ENCODE results near the gene DENND1A. TPM values are rescaled to one million over a fixed set of nuclear protein-coding genes. Genes with fewer than 3 reads are reported as not detected.

DENND1A gene
- total and polyA plus RNA-seq, 2 donors, result 6.7 to 9.2 TPM

- Histone ChIP-seq H3K9me3 (ENCODE audit: control insufficient read depth in 2 of 2, insufficient read depth in 1 of 2, low read length in 1 of 2) (no peaks in the 10 kb centered on the region), H3K27ac (ENCODE audit: low read depth in 1 of 2, low read length in 1 of 2) (no peak overlapping the region), H3K4me3 (ENCODE audit: low read length in 2 of 2) (no peak overlapping the region), H3K36me3 (ENCODE audit: control insufficient read depth in 2 of 2, insufficient read depth in 2 of 2, low read length in 1 of 2) (no peaks in the 10 kb centered on the region), H3K4me1 (ENCODE audit: control insufficient read depth in 2 of 2, insufficient read depth in 2 of 2, low read length in 2 of 2) (no peaks in the 10 kb centered on the region), H3K27me3 (ENCODE audit: control insufficient read depth in 2 of 2, insufficient read depth in 1 of 2, low read length in 1 of 2) (no peaks in the 10 kb centered on the region)
- no peak for DNase-seq (ENCODE audit: low read depth in 6 of 9, low spot score in 9 of 9)
- 45% methylated on average over 1 of the region's 1 CpG for WGBS
Observed at GRCh38 chr9:123835821-123836220, 94.1 kb downstream of the DENND1A start.

DNA sequence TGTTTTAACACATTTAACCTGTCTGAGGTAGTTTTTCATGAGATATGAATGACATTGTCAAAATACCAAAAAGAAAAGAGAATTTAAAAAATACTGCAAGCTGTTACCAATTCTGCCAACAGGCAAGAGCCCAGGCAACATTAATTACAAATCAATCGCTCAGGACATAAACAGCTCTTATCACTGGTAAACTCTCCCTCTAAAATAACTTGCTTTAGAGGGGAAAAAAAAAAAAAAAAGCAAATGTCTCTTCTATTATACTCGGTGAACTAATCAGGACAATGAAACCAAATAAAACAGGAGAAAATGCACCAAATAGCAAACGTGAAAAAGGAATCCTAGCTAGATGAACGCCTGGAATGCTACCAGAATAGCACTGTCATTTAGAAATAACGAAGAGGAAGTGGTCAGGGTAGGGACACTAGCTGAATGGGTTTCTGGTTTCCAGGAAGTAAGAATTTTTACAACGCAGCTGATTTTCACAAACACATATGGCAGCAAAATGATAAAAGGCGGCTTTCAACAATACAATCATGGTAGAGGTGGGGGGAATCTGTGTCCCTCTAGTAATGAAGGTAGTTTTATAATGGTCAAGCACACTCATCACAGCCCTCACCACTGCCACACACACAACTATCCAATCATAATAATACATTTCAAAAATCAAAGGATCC lies 94.9 kb downstream of the DENND1A start:
- no peaks in the 10 kb centered on the region for H3K9me3 ChIP-seq (ENCODE audit: control insufficient read depth in 2 of 2, insufficient read depth in 1 of 2, low read length in 1 of 2)
- DNase-seq (ENCODE audit: low read depth in 6 of 9, low spot score in 9 of 9), result peak in 2 of 9 donors; percentile 12 to 27
- no peaks in the 10 kb centered on the region for H3K36me3 ChIP-seq (ENCODE audit: control insufficient read depth in 2 of 2, insufficient read depth in 2 of 2, low read length in 1 of 2)
- no peaks in the 10 kb centered on the region for H3K27me3 ChIP-seq (ENCODE audit: control insufficient read depth in 2 of 2, insufficient read depth in 1 of 2, low read length in 1 of 2)
- H3K4me3 ChIP-seq (ENCODE audit: low read length in 2 of 2), result no peak overlapping the region
- WGBS, result 22% methylated on average over 7 of the region's 7 CpGs
- H3K4me1 ChIP-seq (ENCODE audit: control insufficient read depth in 2 of 2, insufficient read depth in 2 of 2, low read length in 2 of 2), result no peaks in the 10 kb centered on the region
- no peak overlapping the region for H3K27ac ChIP-seq (ENCODE audit: low read depth in 1 of 2, low read length in 1 of 2)

GRCh38 chr9:123834218-123834888 lies 95.6 kb downstream of the DENND1A start:
- no peaks in the 10 kb centered on the region for H3K4me1 ChIP-seq (ENCODE audit: control insufficient read depth in 2 of 2, insufficient read depth in 2 of 2, low read length in 2 of 2)
- no peak overlapping the region for H3K4me3 ChIP-seq (ENCODE audit: low read length in 2 of 2)
- H3K9me3 ChIP-seq (ENCODE audit: control insufficient read depth in 2 of 2, insufficient read depth in 1 of 2, low read length in 1 of 2), result no peaks in the 10 kb centered on the region
- no peaks in the 10 kb centered on the region for H3K27me3 ChIP-seq (ENCODE audit: control insufficient read depth in 2 of 2, insufficient read depth in 1 of 2, low read length in 1 of 2)
- H3K36me3 ChIP-seq (ENCODE audit: control insufficient read depth in 2 of 2, insufficient read depth in 2 of 2, low read length in 1 of 2), result no peaks in the 10 kb centered on the region
- DNase-seq (ENCODE audit: low read depth in 6 of 9, low spot score in 9 of 9), result no peak
- 93% methylated on average over 7 of the region's 7 CpGs for WGBS
- H3K27ac ChIP-seq (ENCODE audit: low read depth in 1 of 2, low read length in 1 of 2), result no peak overlapping the region

DNA sequence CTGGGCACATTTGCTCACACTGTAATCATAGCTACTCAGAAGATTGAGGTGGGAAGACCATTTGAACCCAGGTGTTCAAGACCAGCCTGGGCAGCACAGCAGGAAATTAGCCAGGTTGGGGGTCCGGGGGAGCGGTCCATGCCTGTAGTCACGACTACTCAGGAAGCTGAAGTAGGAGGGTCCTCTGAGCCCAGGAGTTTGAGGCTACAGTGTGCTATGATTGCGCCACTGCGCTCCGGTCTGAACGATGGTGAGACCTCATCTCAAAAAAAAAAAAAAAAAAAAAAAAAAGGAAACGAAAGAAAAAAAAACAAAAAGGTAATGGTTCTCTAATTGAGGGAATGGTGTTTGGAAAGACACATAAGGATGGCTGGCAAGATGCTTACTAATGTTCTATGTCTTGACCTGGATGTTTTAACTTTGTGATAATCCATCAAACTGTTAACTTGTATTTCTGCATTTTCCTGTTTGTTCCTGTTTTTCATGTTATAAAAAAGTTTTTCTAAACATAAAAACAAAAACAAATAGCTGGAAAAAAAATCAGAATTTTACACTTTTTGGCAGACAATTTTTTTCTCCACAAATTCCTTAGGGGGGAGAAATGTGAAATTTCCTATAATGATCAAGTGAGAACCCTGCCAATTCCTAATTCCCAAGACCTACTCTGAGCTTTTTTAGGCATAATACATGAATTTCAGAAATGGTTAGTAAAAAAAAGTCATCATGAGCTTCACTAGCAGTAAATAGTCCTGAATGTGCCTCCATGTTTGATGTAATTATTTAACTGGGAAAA lies 96.9 kb downstream of the DENND1A start:
- no peak for DNase-seq (ENCODE audit: low read depth in 6 of 9, low spot score in 9 of 9)
- H3K27ac ChIP-seq (ENCODE audit: low read depth in 1 of 2, low read length in 1 of 2), result no peak overlapping the region
- no peaks in the 10 kb centered on the region for H3K36me3 ChIP-seq (ENCODE audit: control insufficient read depth in 2 of 2, insufficient read depth in 2 of 2, low read length in 1 of 2)
- no peaks in the 10 kb centered on the region for H3K9me3 ChIP-seq (ENCODE audit: control insufficient read depth in 2 of 2, insufficient read depth in 1 of 2, low read length in 1 of 2)
- no peaks in the 10 kb centered on the region for H3K27me3 ChIP-seq (ENCODE audit: control insufficient read depth in 2 of 2, insufficient read depth in 1 of 2, low read length in 1 of 2)
- H3K4me1 ChIP-seq (ENCODE audit: control insufficient read depth in 2 of 2, insufficient read depth in 2 of 2, low read length in 2 of 2), result no peaks in the 10 kb centered on the region
- 95% methylated on average over 8 of the region's 8 CpGs for WGBS
- no peak overlapping the region for H3K4me3 ChIP-seq (ENCODE audit: low read length in 2 of 2)

GRCh38 chr9:123832176-123832575 lies 97.8 kb downstream of the DENND1A start:
- H3K36me3 ChIP-seq (ENCODE audit: control insufficient read depth in 2 of 2, insufficient read depth in 2 of 2, low read length in 1 of 2), result no peaks in the 10 kb centered on the region
- no peak for DNase-seq (ENCODE audit: low read depth in 6 of 9, low spot score in 9 of 9)
- H3K27ac ChIP-seq (ENCODE audit: low read depth in 1 of 2, low read length in 1 of 2), result no peak overlapping the region
- H3K27me3 ChIP-seq (ENCODE audit: control insufficient read depth in 2 of 2, insufficient read depth in 1 of 2, low read length in 1 of 2), result no peaks in the 10 kb centered on the region
- H3K4me3 ChIP-seq (ENCODE audit: low read length in 2 of 2), result no peak overlapping the region
- H3K9me3 ChIP-seq (ENCODE audit: control insufficient read depth in 2 of 2, insufficient read depth in 1 of 2, low read length in 1 of 2), result peaks cover 0 to 3% of the 10 kb centered on the region in 2 donors
- no peaks in the 10 kb centered on the region for H3K4me1 ChIP-seq (ENCODE audit: control insufficient read depth in 2 of 2, insufficient read depth in 2 of 2, low read length in 2 of 2)

- no peak for DNase-seq (ENCODE audit: low read depth in 6 of 9, low spot score in 9 of 9)
- Histone ChIP-seq H3K27me3 (ENCODE audit: control insufficient read depth in 2 of 2, insufficient read depth in 1 of 2, low read length in 1 of 2) (no peaks in the 10 kb centered on the region), H3K4me3 (ENCODE audit: low read length in 2 of 2) (no peak overlapping the region), H3K36me3 (ENCODE audit: control insufficient read depth in 2 of 2, insufficient read depth in 2 of 2, low read length in 1 of 2) (no peaks in the 10 kb centered on the region), H3K9me3 (ENCODE audit: control insufficient read depth in 2 of 2, insufficient read depth in 1 of 2, low read length in 1 of 2) (peaks cover 0 to 3% of the 10 kb centered on the region in 2 donors), H3K27ac (ENCODE audit: low read depth in 1 of 2, low read length in 1 of 2) (no peak overlapping the region), H3K4me1 (ENCODE audit: control insufficient read depth in 2 of 2, insufficient read depth in 2 of 2, low read length in 2 of 2) (no peaks in the 10 kb centered on the region)
Observed at GRCh38 chr9:123828449-123828848, 101.5 kb downstream of the DENND1A start.

DNA sequence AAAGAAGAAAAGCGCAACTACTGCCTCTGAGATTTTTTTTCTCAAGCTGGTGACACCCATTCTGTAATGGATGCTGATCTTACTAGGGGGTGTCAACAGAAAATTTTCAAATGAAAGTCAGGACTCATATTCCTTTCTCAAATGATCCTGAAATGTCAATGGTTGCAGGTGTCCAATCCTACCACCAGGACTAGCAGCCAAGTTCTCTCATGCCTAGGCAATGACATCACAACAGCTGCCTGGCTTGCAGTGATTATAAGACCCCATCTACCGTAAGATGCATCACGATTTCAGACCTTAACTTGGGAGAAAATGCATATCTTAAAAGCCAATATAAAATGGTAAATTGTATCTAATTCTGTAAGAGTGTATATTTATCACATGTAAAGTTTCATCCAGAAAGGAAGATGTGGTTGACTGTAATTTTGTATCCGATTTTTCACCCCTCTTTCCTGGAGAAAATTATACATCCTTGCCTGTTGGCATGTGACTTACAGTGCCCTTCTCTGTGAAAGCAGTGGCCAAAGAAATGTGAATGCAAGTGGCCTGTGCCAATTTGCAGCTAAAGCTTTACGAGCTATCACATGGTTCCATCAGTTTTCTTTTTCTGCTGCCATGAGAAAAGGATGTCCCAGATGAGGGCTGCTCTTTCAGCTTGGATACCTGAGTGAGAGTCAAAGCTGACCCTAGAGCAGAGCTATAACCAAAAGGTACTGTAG lies 104.4 kb downstream of the DENND1A start:
- H3K36me3 ChIP-seq (ENCODE audit: control insufficient read depth in 2 of 2, insufficient read depth in 2 of 2, low read length in 1 of 2), result no peaks in the 10 kb centered on the region
- DNase-seq (ENCODE audit: low read depth in 6 of 9, low spot score in 9 of 9), result no peak
- H3K27me3 ChIP-seq (ENCODE audit: control insufficient read depth in 2 of 2, insufficient read depth in 1 of 2, low read length in 1 of 2), result no peaks in the 10 kb centered on the region
- no peaks in the 10 kb centered on the region for H3K4me1 ChIP-seq (ENCODE audit: control insufficient read depth in 2 of 2, insufficient read depth in 2 of 2, low read length in 2 of 2)
- H3K9me3 ChIP-seq (ENCODE audit: control insufficient read depth in 2 of 2, insufficient read depth in 1 of 2, low read length in 1 of 2), result peaks cover 0 to 3% of the 10 kb centered on the region in 2 donors
- 98% methylated on average over 5 of the region's 5 CpGs for WGBS
- no peak overlapping the region for H3K27ac ChIP-seq (ENCODE audit: low read depth in 1 of 2, low read length in 1 of 2)
- H3K4me3 ChIP-seq (ENCODE audit: low read length in 2 of 2), result no peak overlapping the region

- H3K9me3 ChIP-seq (ENCODE audit: control insufficient read depth in 2 of 2, insufficient read depth in 1 of 2, low read length in 1 of 2), result peaks cover 0 to 3% of the 10 kb centered on the region in 2 donors
- H3K4me1 ChIP-seq (ENCODE audit: control insufficient read depth in 2 of 2, insufficient read depth in 2 of 2, low read length in 2 of 2), result no peaks in the 10 kb centered on the region
- H3K4me3 ChIP-seq (ENCODE audit: low read length in 2 of 2), result no peak overlapping the region
- no peak for DNase-seq (ENCODE audit: low read depth in 6 of 9, low spot score in 9 of 9)
- WGBS, result 52% methylated on average over 7 of the region's 7 CpGs
- H3K36me3 ChIP-seq (ENCODE audit: control insufficient read depth in 2 of 2, insufficient read depth in 2 of 2, low read length in 1 of 2), result no peaks in the 10 kb centered on the region
- H3K27ac ChIP-seq (ENCODE audit: low read depth in 1 of 2, low read length in 1 of 2), result no peak overlapping the region
- H3K27me3 ChIP-seq (ENCODE audit: control insufficient read depth in 2 of 2, insufficient read depth in 1 of 2, low read length in 1 of 2), result no peaks in the 10 kb centered on the region
Observed at GRCh38 chr9:123823194-123823947, 106.6 kb downstream of the DENND1A start.
